Prostate gland (tissue), 2 donors: ENCODE results near the gene HAUS1.

Source experiments
- CTCF ChIP-seq, 4 experiments: fragments of 200-600 bp in 2 of 4; fragments of 450-650 bp in 2 of 4; sonication (generic) in 2 of 4; IDR thresholded peaks; 1 replicate in 3 of 4; 2 replicates in 1 of 4; pipeline ENCODE4 v1.5.1; 2016 to 2019; ENCODE audit warnings: antibody characterized with exemption in 4 of 4, mild to moderate bottlenecking in 2 of 4, moderate library complexity in 2 of 4
- POLR2A ChIP-seq: fragments of 450-650 bp; IDR thresholded peaks from one replicate; pipeline ENCODE4 v1.6.1; 2016; ENCODE audit warnings: antibody characterized with exemption, mild to moderate bottlenecking
- POLR2AphosphoS5 ChIP-seq: sonication (generic); formaldehyde crosslinking; IDR thresholded peaks from one replicate; pipeline ENCODE4 v1.6.1; 2017; ENCODE audit warnings: antibody characterized with exemption

GRCh38 chr18:46071653-46072375 is 32.4 kb upstream of the HAUS1 start, which contains the start of gene PSTPIP2:
- TF ChIP-seq CTCF (IDR thresholded peaks at IDR 0.05) = no peak
- peak; percentile 71 for TF ChIP-seq POLR2A
- peak; percentile 27 for TF ChIP-seq POLR2AphosphoS5
